T-helper 17 cell (primary cell): ENCODE results near the gene HNRNPC. TPM values are rescaled to one million over a fixed set of nuclear protein-coding genes. Genes with fewer than 3 reads are reported as not detected.
"Not testable (repeated sequence)": the region's sequence is repeated elsewhere in the genome, so short reads cannot be mapped to it uniquely, and the experiment has no call there.

Experiments
- ATAC-seq: fragments of 150-1000 bp; cut with Tn5 transposase; 2 replicates; pipeline ENCODE4 v1.10.0; 2021; ENCODE audit warnings: mild to moderate bottlenecking, moderate library complexity
- DNase-seq, 3 donors: peaks; one replicate each; pipeline versions ENCODE4 v3.0.0 to v3.0.0-alpha.2; 2020 to 2021
- H3K9me3 ChIP-seq: one replicate; pipeline ENCODE4 v1.7.0; 2013; ENCODE audit warnings: low read length, mild to moderate bottlenecking; ENCODE audit not compliant: control insufficient read depth, poor library complexity, severe bottlenecking
- H3K27ac Mint-ChIP-seq: one replicate; pipeline ENCODE4 v1.8.0; 2022; ENCODE audit warnings: mild to moderate bottlenecking, moderate library complexity, mixed read lengths
- H3K27me3 Mint-ChIP-seq: one replicate; pipeline ENCODE4 v1.8.0; 2022; ENCODE audit warnings: mixed read lengths
- H3K36me3 Mint-ChIP-seq: one replicate; pipeline ENCODE4 v1.8.0; 2022; ENCODE audit warnings: low read depth, mixed read lengths
- H3K4me1 Mint-ChIP-seq: one replicate; pipeline ENCODE4 v1.8.0; 2022; ENCODE audit warnings: mild to moderate bottlenecking, mixed read lengths
- H3K4me3 Mint-ChIP-seq: one replicate; pipeline ENCODE4 v1.8.0; 2022; ENCODE audit warnings: mild to moderate bottlenecking, moderate library complexity, mixed read lengths
- total RNA-seq, 4 donors: library from RNA in 2 of 4; stranded (reverse) in 2 of 4; gene quantifications; one replicate each; pipeline ENCODE4 v1.2.3 and lab custom pipeline; 2022 to 2026

HNRNPC gene
- total RNA-seq, 2 donors from 2014 or later: 576 to 580 TPM

GRCh38 chr14:21168055-21168454, 101.2 kb downstream of the HNRNPC start:
- Mint-ChIP-seq H3K27ac (no peak overlapping the region), H3K4me3 (no peak overlapping the region), H3K27me3 (peaks cover 37% of the 10 kb centered on the region), H3K4me1 (no peaks in the 10 kb centered on the region), H3K36me3 (peaks cover 4% of the 10 kb centered on the region)
- DNase-seq (no peak), ATAC-seq (no peak)
- H3K9me3 ChIP-seq: no peaks in the 10 kb centered on the region

GRCh38 chr14:21165670-21166069, 103.6 kb downstream of the HNRNPC start:
- not testable (repeated sequence) for H3K4me1 Mint-ChIP-seq, DNase-seq, H3K4me3 Mint-ChIP-seq, H3K36me3 Mint-ChIP-seq, H3K9me3 ChIP-seq, H3K27ac Mint-ChIP-seq, ATAC-seq
- H3K27me3 Mint-ChIP-seq: peaks cover 61% of the 10 kb centered on the region

GRCh38 chr14:21165002-21165605, 104.1 kb downstream of the HNRNPC start:
- not testable (repeated sequence) for H3K9me3 ChIP-seq, DNase-seq, H3K4me3 Mint-ChIP-seq, H3K27ac Mint-ChIP-seq, H3K36me3 Mint-ChIP-seq, H3K4me1 Mint-ChIP-seq, ATAC-seq
- peaks cover 59% of the 10 kb centered on the region for H3K27me3 Mint-ChIP-seq

- Mint-ChIP-seq H3K27ac (no peak overlapping the region), H3K27me3 (peaks cover 50% of the 10 kb centered on the region), H3K36me3 (peaks cover 5% of the 10 kb centered on the region), H3K4me3 (no peak overlapping the region), H3K4me1 (no peaks in the 10 kb centered on the region)
- no peak for ATAC-seq
- no peak for DNase-seq
- H3K9me3 ChIP-seq: no peaks in the 10 kb centered on the region
Observed at GRCh38 chr14:21163871-21164291, 105.4 kb downstream of the HNRNPC start.

- ATAC-seq (no peak), DNase-seq (no peak)
- no peak overlapping the region for H3K4me3 Mint-ChIP-seq
- peaks cover 65% of the 10 kb centered on the region for H3K27me3 Mint-ChIP-seq
- H3K27ac Mint-ChIP-seq: no peak overlapping the region
- H3K9me3 ChIP-seq: no peaks in the 10 kb centered on the region
- H3K4me1 Mint-ChIP-seq: no peaks in the 10 kb centered on the region
- H3K36me3 Mint-ChIP-seq: peaks cover 7% of the 10 kb centered on the region
Observed at GRCh38 chr14:21162081-21162480, 107.2 kb downstream of the HNRNPC start.

GRCh38 chr14:21160061-21160610, 109.1 kb downstream of the HNRNPC start:
- peaks cover 3% of the 10 kb centered on the region for H3K4me1 Mint-ChIP-seq
- no peak for ATAC-seq
- no peak overlapping the region for H3K27ac Mint-ChIP-seq
- peaks cover 69% of the 10 kb centered on the region for H3K27me3 Mint-ChIP-seq
- no peaks in the 10 kb centered on the region for H3K9me3 ChIP-seq
- peaks cover 9% of the 10 kb centered on the region for H3K36me3 Mint-ChIP-seq
- no peak overlapping the region for H3K4me3 Mint-ChIP-seq
- no peak for DNase-seq

Other genes with a start within 250 kb of the HNRNPC start
- gene NDRG2, start 244.4 kb downstream of the HNRNPC start, total RNA-seq: 10 to 100 TPM; 29.8 to 38.2 TPM
- gene TPPP2, start 239.2 kb downstream of the HNRNPC start, total RNA-seq: not detected
- not detected for gene RNASE13, start 234.6 kb downstream of the HNRNPC start, total RNA-seq
- not detected for gene RNASE7, start 227.1 kb downstream of the HNRNPC start, total RNA-seq
- gene RNASE8, start 211.6 kb downstream of the HNRNPC start, total RNA-seq: not detected
- 10 to 100 TPM; 12.0 to 17.3 TPM for gene ARHGEF40, start 199.1 kb downstream of the HNRNPC start, total RNA-seq
- 10 to 100 TPM; 13.8 to 20.6 TPM for gene ZNF219, start 170.8 kb downstream of the HNRNPC start, total RNA-seq
- 1 to 10 TPM in 1 of 2 donors, not detected in 1; 1.3 TPM for gene TMEM253, start 168.4 kb downstream of the HNRNPC start, total RNA-seq
- gene OR5AU1, start 113.4 kb downstream of the HNRNPC start, total RNA-seq: not detected
- gene RPGRIP1, start 10.6 kb upstream of the HNRNPC start, total RNA-seq: under 1 TPM in 1 of 2 donors, not detected in 1; 0.94 TPM
- gene SUPT16H, start 114.6 kb upstream of the HNRNPC start, total RNA-seq: 10 to 100 TPM; 47.5 to 50.7 TPM
- 100 to 1,000 TPM; 128 to 131 TPM for gene CHD8, start 186.7 kb upstream of the HNRNPC start, total RNA-seq
- gene RAB2B, start 207.5 kb upstream of the HNRNPC start, total RNA-seq: 10 to 100 TPM; 35.3 to 42.6 TPM
- gene TOX4, start 207.8 kb upstream of the HNRNPC start, total RNA-seq: 100 to 1,000 TPM in 1 of 2 donors, 10 to 100 TPM in 1; 97.3 to 110 TPM
- 10 to 100 TPM; 42.3 to 46.5 TPM for gene METTL3, start 241.9 kb upstream of the HNRNPC start, total RNA-seq